ENCODE measurements around the gene HSPB9. TPM values are rescaled to one million over a fixed set of nuclear protein-coding genes. Genes with fewer than 3 reads are reported as not detected.

The HSPB9 gene
- total and polyA plus RNA-seq, 2 experiments from 2014 or later = 0.34 TPM; not detected in 1

- Histone ChIP-seq H3K4me3 (no peak overlapping the region), H3K27me3 (replicated peaks; ENCODE audit: insufficient read depth) (no peaks in the 10 kb centered on the region), H3K79me2 (ENCODE audit: insufficient read depth) (peaks cover 86% of the 10 kb centered on the region), H3K4me2 (ENCODE audit: unreplicated experiment) (peak overlapping the region; percentile 33), H3K36me3 (ENCODE audit: low read depth) (peaks cover 18% of the 10 kb centered on the region; the same call in 1 of the 2 replicates), H4K20me1 (ENCODE audit: insufficient read depth) (peaks cover 5% of the 10 kb centered on the region; the same call in 1 of the 2 replicates), H3K4me1 (ENCODE audit: insufficient read depth) (peaks cover 40% of the 10 kb centered on the region), H3F3A (ENCODE audit: insufficient read depth) (peaks cover 44% of the 10 kb centered on the region), H2AFZ (no peak overlapping the region), H3K9me3 (ENCODE audit: low read depth) (no peaks in the 10 kb centered on the region), H3K27ac (peak overlapping the region; percentile 75), H3K9ac (peak overlapping the region; percentile 48), H3K9me2 (ENCODE audit: insufficient read depth) (no peaks in the 10 kb centered on the region)
- WGBS, 2 experiments (ENCODE audit: low coverage in 1 of 2, low lambda C conversion rate in 2 of 2, missing lambda C conversion rate in 2 of 2) = 64 to 67% methylated on average over 4 of the region's 4 CpGs
- in situ Hi-C loops (cut with MboI) = no loop called here
- DNase-seq = peak; percentile 58
- TF ChIP-seq EZH2 (IDR thresholded peaks at IDR 0.05; ENCODE audit: insufficient read depth, poor library complexity, severe bottlenecking) = no peak
- TF ChIP-seq EZH2phosphoT487 (IDR thresholded peaks at IDR 0.05; ENCODE audit: insufficient read depth, low read depth) = no peak
Observed at GRCh38 chr17:42131981-42132432, 9.4 kb downstream of the HSPB9 start.

GRCh38 chr17:42132941-42133340 is 10.3 kb downstream of the HSPB9 start:
- no peaks in the 10 kb centered on the region for H3K9me3 ChIP-seq (ENCODE audit: low read depth)
- no peaks in the 10 kb centered on the region for H3K27me3 ChIP-seq (replicated peaks; ENCODE audit: insufficient read depth)
- H3K4me1 ChIP-seq (ENCODE audit: insufficient read depth) = peaks cover 40% of the 10 kb centered on the region
- peaks cover 14% of the 10 kb centered on the region; the same call in 1 of the 2 replicates for H3K36me3 ChIP-seq (ENCODE audit: low read depth)
- H3K4me2 ChIP-seq (ENCODE audit: unreplicated experiment) = peak overlapping the region; percentile 52
- H3K9ac ChIP-seq = peak overlapping the region; percentile 48
- H3F3A ChIP-seq (ENCODE audit: insufficient read depth) = peaks cover 41% of the 10 kb centered on the region
- 2 to 4% methylated on average over 3 of the region's 3 CpGs for WGBS, 2 experiments (ENCODE audit: low coverage in 1 of 2, low lambda C conversion rate in 2 of 2, missing lambda C conversion rate in 2 of 2)
- TF ChIP-seq EZH2phosphoT487 (IDR thresholded peaks at IDR 0.05; ENCODE audit: insufficient read depth, low read depth) = no peak
- TF ChIP-seq EZH2 (IDR thresholded peaks at IDR 0.05; ENCODE audit: insufficient read depth, poor library complexity, severe bottlenecking) = no peak
- DNase-seq = peak; percentile 95
- H2AFZ ChIP-seq = no peak overlapping the region
- in situ Hi-C loops (cut with MboI) = no loop called here
- peak overlapping the region; percentile 75 for H3K27ac ChIP-seq
- H3K4me3 ChIP-seq = no peak overlapping the region
- H3K9me2 ChIP-seq (ENCODE audit: insufficient read depth) = no peaks in the 10 kb centered on the region
- H4K20me1 ChIP-seq (ENCODE audit: insufficient read depth) = peaks cover 5% of the 10 kb centered on the region; the same call in 1 of the 2 replicates
- H3K79me2 ChIP-seq (ENCODE audit: insufficient read depth) = peaks cover 95% of the 10 kb centered on the region

GRCh38 chr17:42133461-42134041 is 10.9 kb downstream of the HSPB9 start:
- Histone ChIP-seq H3K36me3 (ENCODE audit: low read depth) (peaks cover 8% of the 10 kb centered on the region; the same call in 1 of the 2 replicates), H3K27me3 (replicated peaks; ENCODE audit: insufficient read depth) (no peaks in the 10 kb centered on the region), H3K4me1 (ENCODE audit: insufficient read depth) (peaks cover 40% of the 10 kb centered on the region), H3F3A (ENCODE audit: insufficient read depth) (peaks cover 41% of the 10 kb centered on the region), H3K79me2 (ENCODE audit: insufficient read depth) (peaks cover 99% of the 10 kb centered on the region), H3K27ac (peak overlapping the region; percentile 75), H3K4me3 (no peak overlapping the region), H3K4me2 (ENCODE audit: unreplicated experiment) (peak overlapping the region; percentile 52), H2AFZ (no peak overlapping the region), H3K9me2 (ENCODE audit: insufficient read depth) (no peaks in the 10 kb centered on the region), H4K20me1 (ENCODE audit: insufficient read depth) (peaks cover 5% of the 10 kb centered on the region; the same call in 1 of the 2 replicates), H3K9me3 (ENCODE audit: low read depth) (no peaks in the 10 kb centered on the region), H3K9ac (no peak overlapping the region)
- DNase-seq = peak; percentile 15
- TF ChIP-seq EZH2 (IDR thresholded peaks at IDR 0.05; ENCODE audit: insufficient read depth, poor library complexity, severe bottlenecking) (no peak), EZH2phosphoT487 (IDR thresholded peaks at IDR 0.05; ENCODE audit: insufficient read depth, low read depth) (no peak)
- in situ Hi-C loops (cut with MboI) = no loop called here
- 24 to 26% methylated on average over 4 of the region's 4 CpGs for WGBS, 2 experiments (ENCODE audit: low coverage in 1 of 2, low lambda C conversion rate in 2 of 2, missing lambda C conversion rate in 2 of 2)

- Histone ChIP-seq H3K79me2 (ENCODE audit: insufficient read depth) (peaks cover 99% of the 10 kb centered on the region), H3K9me3 (ENCODE audit: low read depth) (no peaks in the 10 kb centered on the region), H3K4me3 (no peak overlapping the region), H4K20me1 (ENCODE audit: insufficient read depth) (peaks cover 10% of the 10 kb centered on the region; the same call in 1 of the 2 replicates), H3K4me2 (ENCODE audit: unreplicated experiment) (peak overlapping the region; percentile 12), H3K9me2 (ENCODE audit: insufficient read depth) (no peaks in the 10 kb centered on the region), H3K27ac (peak overlapping the region; percentile 31; the same call in 1 of the 2 replicates), H3F3A (ENCODE audit: insufficient read depth) (peaks cover 45% of the 10 kb centered on the region), H3K27me3 (replicated peaks; ENCODE audit: insufficient read depth) (no peaks in the 10 kb centered on the region), H2AFZ (no peak overlapping the region), H3K4me1 (ENCODE audit: insufficient read depth) (peaks cover 40% of the 10 kb centered on the region), H3K9ac (no peak overlapping the region), H3K36me3 (ENCODE audit: low read depth) (0 out of 2 replicates have a peak, but pooled peaks cover 3% of the 10 kb centered on the region)
- DNase-seq = no peak
- no peak for TF ChIP-seq EZH2phosphoT487 (IDR thresholded peaks at IDR 0.05; ENCODE audit: insufficient read depth, low read depth)
- no peak for TF ChIP-seq EZH2 (IDR thresholded peaks at IDR 0.05; ENCODE audit: insufficient read depth, poor library complexity, severe bottlenecking)
- in situ Hi-C loops (cut with MboI) = no loop called here
- WGBS, 2 experiments (ENCODE audit: low coverage in 1 of 2, low lambda C conversion rate in 2 of 2, missing lambda C conversion rate in 2 of 2) = 96 to 97% methylated on average over 6 of the region's 6 CpGs
Observed at GRCh38 chr17:42135151-42135550, 12.5 kb downstream of the HSPB9 start.
